Fibroblast of mammary gland (primary cell): ENCODE measurements around the gene RAF1.
"Not testable (repeated sequence)": the region's sequence is repeated elsewhere in the genome, so short reads cannot be mapped to it uniquely, and the experiment has no call there.

Source experiments
- DNase-seq: peaks from one replicate; pipeline ENCODE4 v3.0.0-alpha.2; 2010; ENCODE audit warnings: low read depth
- H3K4me3 ChIP-seq: 2 replicates; pipeline ENCODE4 v1.5.1; 2011; ENCODE audit warnings: low read depth, mild to moderate bottlenecking, low read length, moderate library complexity; ENCODE audit not compliant: control insufficient read depth
- CTCF ChIP-seq: conservative IDR thresholded peaks from 2 replicates; pipeline ENCODE4 v1.5.1; 2011; ENCODE audit warnings: low read depth, low read length, inconsistent platforms; ENCODE audit not compliant: control insufficient read depth, insufficient read depth

Gene RAF1

GRCh38 chr3:12643010-12643380 lies 20.9 kb downstream of the RAF1 start:
- DNase-seq = no peak
- TF ChIP-seq CTCF = no peak

GRCh38 chr3:12640853-12641252 lies 23.1 kb downstream of the RAF1 start:
- not testable (repeated sequence) for DNase-seq, H3K4me3 ChIP-seq

More at GRCh38 chr3:12643010-12643380, 20.9 kb downstream of the RAF1 start:
- H3K4me3 ChIP-seq = no peak overlapping the region

GRCh38 chr3:12638105-12638504 lies 25.8 kb downstream of the RAF1 start:
- DNase-seq = peak; percentile 62
- H3K4me3 ChIP-seq = no peak overlapping the region
- TF ChIP-seq CTCF = no peak

- H3K4me3 ChIP-seq = no peak overlapping the region
- TF ChIP-seq CTCF = no peak
- DNase-seq = no peak
Observed at GRCh38 chr3:12633108-12633507, 30.8 kb downstream of the RAF1 start.

GRCh38 chr3:12632523-12632922 lies 31.4 kb downstream of the RAF1 start:
- TF ChIP-seq CTCF = no peak
- no peak overlapping the region for H3K4me3 ChIP-seq
- DNase-seq = no peak

GRCh38 chr3:12630843-12631242 lies 33.1 kb downstream of the RAF1 start:
- not testable (repeated sequence) for H3K4me3 ChIP-seq, DNase-seq

GRCh38 chr3:12630292-12630691 lies 33.6 kb downstream of the RAF1 start:
- H3K4me3 ChIP-seq = no peak overlapping the region
- TF ChIP-seq CTCF = no peak
- no peak for DNase-seq

- peak; percentile 70 for DNase-seq
- H3K4me3 ChIP-seq = no peak overlapping the region
- no peak for TF ChIP-seq CTCF
Observed at GRCh38 chr3:12629560-12629959, 34.4 kb downstream of the RAF1 start.
